ENCODE results near the gene DNAJC4.

The DNAJC4 gene

GRCh38 chr11:64225608-64226506 is 4.5 kb upstream of the DNAJC4 start, which contains the start of the genes NUDT22 and TRPT1:
Gene NUDT22 (plus strand): TSS chr11:64226274. CDS start chr11:64226653, 379 bp downstream.
Gene TRPT1 (minus strand): TSS chr11:64226186. CDS start chr11:64225860, 326 bp downstream.
- peak; percentile 22 for TF ChIP-seq CTCF (IDR thresholded peaks at IDR 0.05; ENCODE audit: control extremely low read depth, extremely low read depth, low read depth, missing control alignments)
- DNase-seq (ENCODE audit: extremely low spot score): peak; percentile 93
- POLR2A ChIA-PET: interaction anchor here (0.9 to 3.8 kb wide), 6 partner anchors 9 to 59 kb away, joined by 3 to 21 read pairs (median 6); partner anchors contain the start of genes BAD, FERMT3 and FKBP2
- CTCF ChIA-PET: interaction anchor here (0.9 to 30.9 kb wide), 11 partner anchors 11 to 129 kb away, joined by 3 to 368 read pairs (median 5); partner anchors contain the start of genes FERMT3, FKBP2 and PLCB3

GRCh38 chr11:64226507-64227051 is 3.8 kb upstream of the DNAJC4 start:
- no peak for TF ChIP-seq CTCF (IDR thresholded peaks at IDR 0.05; ENCODE audit: control extremely low read depth, extremely low read depth, low read depth, missing control alignments)
- CTCF ChIA-PET: interaction anchor here (0.9 to 30.9 kb wide), 13 partner anchors 10 to 243 kb away, joined by 3 to 368 read pairs (median 5); partner anchors contain the start of genes CATSPERZ, FERMT3, FKBP2 and PLCB3
- POLR2A ChIA-PET: interaction anchor here (0.5 to 3.8 kb wide), 7 partner anchors 10 to 1662 kb away, joined by 3 to 21 read pairs (median 5); partner anchors contain the start of genes BAD, FERMT3, FIBP and FKBP2
- peak; percentile 81 for DNase-seq (ENCODE audit: extremely low spot score)

GRCh38 chr11:64227405-64227956 is 2.9 kb upstream of the DNAJC4 start:
- no peak for DNase-seq (ENCODE audit: extremely low spot score)
- CTCF ChIA-PET: interaction anchor here (1.1 to 30.9 kb wide), 8 partner anchors 9 to 76 kb away, joined by 3 to 368 read pairs (median 5); partner anchors contain the start of genes CATSPERZ, FERMT3, PLCB3 and PPP1R14B
- TF ChIP-seq CTCF (IDR thresholded peaks at IDR 0.05; ENCODE audit: control extremely low read depth, extremely low read depth, low read depth, missing control alignments): no peak
- POLR2A ChIA-PET: interaction anchor here (0.5 to 3.8 kb wide), 5 partner anchors 14 to 1661 kb away, joined by 3 to 21 read pairs (median 7); partner anchors contain the start of genes FERMT3, FIBP and FKBP2

GRCh38 chr11:64229090-64229743 is 1.1 kb upstream of the DNAJC4 start:
- POLR2A ChIA-PET: no interaction called here
- DNase-seq (ENCODE audit: extremely low spot score): no peak
- no peak for TF ChIP-seq CTCF (IDR thresholded peaks at IDR 0.05; ENCODE audit: control extremely low read depth, extremely low read depth, low read depth, missing control alignments)
- CTCF ChIA-PET: interaction anchor here (1.1 to 30.9 kb wide), 3 partner anchors 19 to 75 kb away, joined by 3 to 368 read pairs (median 4); partner anchors contain the start of genes FERMT3 and PLCB3

- no peak for TF ChIP-seq CTCF (IDR thresholded peaks at IDR 0.05; ENCODE audit: control extremely low read depth, extremely low read depth, low read depth, missing control alignments)
- CTCF ChIA-PET: interaction anchor here (30.9 kb wide), 1 partner anchor 19 kb away, joined by 368 read pairs; the partner anchor contains the start of gene FERMT3
- no peak for DNase-seq (ENCODE audit: extremely low spot score)
- POLR2A ChIA-PET: interaction anchor here (0.6 kb wide), 1 partner anchor 39 kb away, joined by 6 read pairs; no protein-coding TSS in a partner anchor
Measured at GRCh38 chr11:64229744-64230170, 591 bp upstream of the DNAJC4 start.
